Subcutaneous abdominal adipose tissue (tissue), 5 donors: ENCODE results near the gene ACAD11.

Experiments used
- H3K27ac ChIP-seq: one replicate; pipeline ENCODE4 v1.7.0; 2013; ENCODE audit warnings: low read depth, mild to moderate bottlenecking, inconsistent platforms, low read length, moderate library complexity
- H3K27me3 ChIP-seq, 5 donors: one replicate each; pipeline ENCODE4 v1.7.0; 2013; ENCODE audit warnings: low read length in 5 of 5, inconsistent platforms in 1 of 5; ENCODE audit not compliant: control insufficient read depth in 5 of 5, insufficient read depth in 4 of 5
- H3K36me3 ChIP-seq, 5 donors: one replicate each; pipeline ENCODE4 v1.7.0; 2013; ENCODE audit warnings: low read length in 5 of 5; ENCODE audit not compliant: control insufficient read depth in 5 of 5, insufficient read depth in 5 of 5
- H3K4me1 ChIP-seq, 5 donors: one replicate each; pipeline ENCODE4 v1.7.0; 2013; ENCODE audit warnings: low read length in 5 of 5, mild to moderate bottlenecking in 3 of 5, moderate library complexity in 1 of 5; ENCODE audit not compliant: control insufficient read depth in 5 of 5, insufficient read depth in 5 of 5
- H3K4me3 ChIP-seq, 5 donors: one replicate each; pipeline ENCODE4 v1.7.0; 2013; ENCODE audit warnings: low read length in 5 of 5, low read depth in 1 of 5
- H3K9ac ChIP-seq, 5 donors: one replicate each; pipeline ENCODE4 v1.7.0; 2013; ENCODE audit warnings: low read length in 5 of 5, mild to moderate bottlenecking in 4 of 5, moderate library complexity in 3 of 5
- H3K9me3 ChIP-seq, 5 donors: one replicate each; pipeline ENCODE4 v1.7.0; 2013; ENCODE audit warnings: low read length in 5 of 5; ENCODE audit not compliant: control insufficient read depth in 5 of 5
- donor health status: healthy.
- donor health status: healthy.
- donor health status: healthy.
- donor health status: healthy.
- donor health status: healthy.

ACAD11 gene

GRCh38 chr3:132635052-132635451 lies 24.6 kb downstream of the ACAD11 start:
- H3K27me3 ChIP-seq, result no peaks in the 10 kb centered on the region
- no peak overlapping the region for H3K9ac ChIP-seq
- no peak overlapping the region for H3K4me3 ChIP-seq
- H3K36me3 ChIP-seq, result peaks cover 16 to 40% (median 21%) of the 10 kb centered on the region in 5 donors
- H3K9me3 ChIP-seq, result no peaks in the 10 kb centered on the region
- no peak overlapping the region for H3K27ac ChIP-seq
- H3K4me1 ChIP-seq, result no peaks in the 10 kb centered on the region

- Histone ChIP-seq H3K9ac (no peak overlapping the region), H3K36me3 (peaks cover 16 to 26% (median 23%) of the 10 kb centered on the region in 5 donors), H3K27me3 (no peaks in the 10 kb centered on the region), H3K4me3 (no peak overlapping the region), H3K9me3 (no peaks in the 10 kb centered on the region), H3K4me1 (peaks cover 0 to 12% (median 2%) of the 10 kb centered on the region in 5 donors), H3K27ac (no peak overlapping the region)
These were observed 29.0 kb downstream of the ACAD11 start for GRCh38 chr3:132630612-132631011.

GRCh38 chr3:132629928-132630327 lies 29.7 kb downstream of the ACAD11 start:
- peaks cover 16 to 25% (median 22%) of the 10 kb centered on the region in 5 donors for H3K36me3 ChIP-seq
- peaks cover 0 to 12% (median 2%) of the 10 kb centered on the region in 5 donors for H3K4me1 ChIP-seq
- H3K9me3 ChIP-seq, result no peaks in the 10 kb centered on the region
- H3K9ac ChIP-seq, result no peak overlapping the region
- H3K4me3 ChIP-seq, result no peak overlapping the region
- no peak overlapping the region for H3K27ac ChIP-seq
- H3K27me3 ChIP-seq, result no peaks in the 10 kb centered on the region

GRCh38 chr3:132628157-132628556 lies 31.5 kb downstream of the ACAD11 start:
- Histone ChIP-seq H3K27ac (no peak overlapping the region), H3K4me3 (no peak overlapping the region), H3K9ac (no peak overlapping the region), H3K4me1 (peaks cover 0 to 12% (median 2%) of the 10 kb centered on the region in 5 donors), H3K36me3 (peaks cover 16 to 25% (median 23%) of the 10 kb centered on the region in 5 donors), H3K27me3 (no peaks in the 10 kb centered on the region), H3K9me3 (no peaks in the 10 kb centered on the region)

GRCh38 chr3:132626955-132627354 lies 32.7 kb downstream of the ACAD11 start:
- no peaks in the 10 kb centered on the region for H3K27me3 ChIP-seq
- peaks cover 0 to 12% (median 6%) of the 10 kb centered on the region in 5 donors for H3K4me1 ChIP-seq
- no peak overlapping the region for H3K4me3 ChIP-seq
- peaks cover 16 to 25% (median 23%) of the 10 kb centered on the region in 5 donors for H3K36me3 ChIP-seq
- no peak overlapping the region for H3K9ac ChIP-seq
- H3K9me3 ChIP-seq, result no peaks in the 10 kb centered on the region
- no peak overlapping the region for H3K27ac ChIP-seq

DNA sequence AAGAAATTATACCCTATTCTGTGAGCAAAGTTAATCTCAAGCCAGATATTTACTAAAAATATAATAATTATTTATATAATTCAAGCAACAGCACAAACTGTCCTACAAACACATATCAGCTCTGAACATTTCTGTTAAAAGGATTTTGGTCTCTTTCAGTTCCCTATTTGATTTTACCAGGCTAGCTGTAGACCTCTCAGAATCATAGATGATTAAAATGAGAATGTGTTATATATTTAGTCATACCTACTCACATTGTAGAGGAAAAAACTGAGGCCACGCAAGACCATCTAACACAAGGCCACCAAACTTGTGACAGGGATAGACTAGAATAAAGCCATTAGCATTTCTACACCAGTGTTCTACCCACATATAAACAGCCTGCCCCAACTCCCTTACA lies 34.0 kb downstream of the ACAD11 start:
- peaks cover 0 to 12% (median 6%) of the 10 kb centered on the region in 5 donors for H3K4me1 ChIP-seq
- no peaks in the 10 kb centered on the region for H3K27me3 ChIP-seq
- peaks cover 0 to 8% (median 0%) of the 10 kb centered on the region in 5 donors for H3K9me3 ChIP-seq
- peaks cover 16 to 32% (median 26%) of the 10 kb centered on the region in 5 donors for H3K36me3 ChIP-seq
- H3K4me3 ChIP-seq, result no peak overlapping the region
- no peak overlapping the region for H3K9ac ChIP-seq
- no peak overlapping the region for H3K27ac ChIP-seq

- H3K9me3 ChIP-seq, result peaks cover 0 to 8% (median 0%) of the 10 kb centered on the region in 5 donors
- H3K27ac ChIP-seq, result no peak overlapping the region
- H3K9ac ChIP-seq, result no peak overlapping the region
- peaks cover 0 to 12% (median 6%) of the 10 kb centered on the region in 5 donors for H3K4me1 ChIP-seq
- H3K4me3 ChIP-seq, result no peak overlapping the region
- no peaks in the 10 kb centered on the region for H3K27me3 ChIP-seq
- H3K36me3 ChIP-seq, result peaks cover 16 to 36% (median 26%) of the 10 kb centered on the region in 5 donors
These were observed 34.8 kb downstream of the ACAD11 start for GRCh38 chr3:132624790-132625189.

DNA sequence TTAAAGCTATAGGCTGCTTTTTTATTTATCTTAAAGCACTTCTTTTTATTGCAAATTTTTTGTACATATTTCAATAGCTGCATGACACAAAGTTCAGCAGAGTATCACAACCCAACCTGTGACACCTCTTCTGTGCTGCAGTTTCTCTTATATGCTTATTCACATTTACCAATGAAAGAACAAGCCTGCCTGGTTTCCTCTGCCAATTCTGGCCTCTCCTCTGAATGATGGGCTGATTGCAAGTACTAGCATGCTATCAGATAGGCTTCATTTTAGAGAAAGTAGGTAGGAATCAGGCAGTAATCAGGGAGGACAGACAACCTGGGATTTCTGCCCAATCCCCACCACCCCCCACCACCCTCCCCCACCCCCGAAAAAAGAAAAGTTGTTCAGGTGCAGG lies 36.0 kb downstream of the ACAD11 start:
- H3K27ac ChIP-seq, result no peak overlapping the region
- peaks cover 16 to 37% (median 26%) of the 10 kb centered on the region in 5 donors for H3K36me3 ChIP-seq
- no peak overlapping the region for H3K9ac ChIP-seq
- no peak overlapping the region for H3K4me3 ChIP-seq
- no peaks in the 10 kb centered on the region for H3K27me3 ChIP-seq
- peaks cover 0 to 8% (median 0%) of the 10 kb centered on the region in 5 donors for H3K9me3 ChIP-seq
- H3K4me1 ChIP-seq, result peaks cover 0 to 11% (median 6%) of the 10 kb centered on the region in 5 donors

GRCh38 chr3:132622761-132623160 lies 36.8 kb downstream of the ACAD11 start:
- H3K9ac ChIP-seq, result no peak overlapping the region
- H3K36me3 ChIP-seq, result peaks cover 16 to 32% (median 25%) of the 10 kb centered on the region in 5 donors
- no peak overlapping the region for H3K4me3 ChIP-seq
- H3K4me1 ChIP-seq, result peaks cover 0 to 6% (median 0%) of the 10 kb centered on the region in 5 donors
- no peaks in the 10 kb centered on the region for H3K27me3 ChIP-seq
- H3K9me3 ChIP-seq, result peaks cover 0 to 8% (median 0%) of the 10 kb centered on the region in 5 donors
- H3K27ac ChIP-seq, result no peak overlapping the region

- Histone ChIP-seq H3K9ac (no peak overlapping the region), H3K9me3 (peaks cover 0 to 8% (median 0%) of the 10 kb centered on the region in 5 donors), H3K27ac (no peak overlapping the region), H3K4me3 (no peak overlapping the region), H3K27me3 (no peaks in the 10 kb centered on the region), H3K36me3 (peaks cover 13 to 27% (median 24%) of the 10 kb centered on the region in 5 donors), H3K4me1 (peaks cover 0 to 6% (median 0%) of the 10 kb centered on the region in 5 donors)
These were observed 37.5 kb downstream of the ACAD11 start for GRCh38 chr3:132622148-132622547.
